GM21381 (cell line): ENCODE data around the gene TOB1.
A peak's percentile ranks its signal among the peaks of the same experiment; 100 is the strongest.
"Not testable (repeated sequence)": the region's sequence is repeated elsewhere in the genome, so short reads cannot be mapped to it uniquely, and the experiment has no call there.

Experiments used
- ATAC-seq: cut with Tn5 transposase; IDR thresholded peaks from one replicate; pipeline ENCODE4 v1.9.1; 2021; ENCODE audit warnings: mild to moderate bottlenecking, moderate library complexity; ENCODE audit not compliant: unreplicated experiment

Gene TOB1

GRCh38 chr17:50871364-50871763 lies 5.2 kb upstream of the TOB1 start:
- no peak for ATAC-seq

- no peak for ATAC-seq
Observed at GRCh38 chr17:50868602-50869001, 2.4 kb upstream of the TOB1 start.

DNA sequence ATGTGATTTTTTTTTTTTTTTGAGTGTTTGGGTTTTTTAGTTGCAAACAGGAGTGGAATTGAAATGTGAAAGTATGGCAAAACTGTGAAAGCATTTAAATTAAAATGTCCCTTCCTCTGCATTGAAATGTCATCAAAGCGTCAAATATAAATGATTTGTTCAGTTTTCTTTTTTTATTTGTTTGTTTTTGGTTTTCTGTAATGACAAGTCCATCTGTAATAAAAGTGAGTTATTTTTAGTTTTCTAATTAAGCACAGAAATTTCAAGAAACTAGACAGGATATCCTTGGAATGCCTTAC lies 1.9 kb upstream of the TOB1 start:
- no peak for ATAC-seq

DNA sequence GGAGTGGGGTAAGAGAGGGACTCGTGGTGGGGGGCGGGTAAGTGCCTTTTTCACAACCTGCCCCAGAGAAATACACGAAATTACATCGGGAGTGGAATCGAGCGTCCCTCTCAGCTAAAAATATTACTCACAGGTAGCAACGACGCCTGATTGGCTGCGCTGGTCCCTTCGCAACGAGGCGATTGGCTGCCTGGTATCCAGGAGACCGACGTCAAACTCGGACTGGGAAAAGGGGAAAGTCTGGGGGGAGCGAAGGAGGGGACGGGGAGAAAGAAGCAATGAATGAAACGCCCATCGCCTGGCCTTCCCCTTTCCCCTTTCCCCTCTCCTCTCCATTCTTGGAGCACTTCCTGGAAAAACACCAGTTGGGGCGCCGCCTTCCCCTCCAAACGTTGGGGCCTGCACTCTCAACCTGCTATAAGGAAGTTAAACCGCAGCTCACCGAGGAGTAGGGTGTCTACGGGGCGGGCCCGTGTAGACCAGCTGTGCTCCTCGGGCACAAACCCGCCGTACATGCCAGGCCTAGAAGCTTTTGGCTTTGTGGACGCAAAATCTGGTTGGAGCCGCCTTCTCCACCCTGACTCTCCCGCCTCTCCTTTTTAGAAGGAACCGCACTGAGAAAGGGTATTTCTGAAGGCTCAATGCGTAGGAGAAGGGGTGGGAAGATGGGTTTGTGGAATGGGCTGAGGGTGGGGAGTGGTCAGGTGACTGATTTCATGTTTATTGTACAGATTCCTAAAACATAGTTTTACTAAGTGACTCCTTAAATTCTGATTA lies 1.4 kb upstream of the TOB1 start:
- ATAC-seq: peak; percentile 29

- ATAC-seq: peak; percentile 2
Observed at GRCh38 chr17:50866950-50867362, 802 bp upstream of the TOB1 start.

DNA sequence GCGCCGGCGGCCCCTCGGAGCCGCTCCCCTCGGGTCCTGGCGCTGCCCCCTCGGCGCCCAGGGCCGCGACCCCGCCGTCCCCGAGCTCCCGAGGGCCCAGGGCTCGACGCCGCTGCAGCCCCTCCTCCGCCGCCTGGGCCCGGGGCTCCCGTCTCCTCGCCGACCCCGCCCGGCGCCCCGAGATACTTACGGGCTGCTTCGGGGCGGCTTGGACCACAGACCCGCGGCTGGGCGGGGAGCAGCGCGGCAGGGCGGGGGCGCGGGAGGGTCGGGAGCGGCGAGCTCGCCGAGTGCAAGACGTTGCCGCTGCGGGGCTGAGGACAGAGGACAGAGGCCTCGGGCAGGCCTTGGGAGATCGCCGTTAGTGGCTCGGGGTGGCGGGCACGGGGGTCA lies 290 bp downstream of the TOB1 start:
- peak; percentile 8 for ATAC-seq

DNA sequence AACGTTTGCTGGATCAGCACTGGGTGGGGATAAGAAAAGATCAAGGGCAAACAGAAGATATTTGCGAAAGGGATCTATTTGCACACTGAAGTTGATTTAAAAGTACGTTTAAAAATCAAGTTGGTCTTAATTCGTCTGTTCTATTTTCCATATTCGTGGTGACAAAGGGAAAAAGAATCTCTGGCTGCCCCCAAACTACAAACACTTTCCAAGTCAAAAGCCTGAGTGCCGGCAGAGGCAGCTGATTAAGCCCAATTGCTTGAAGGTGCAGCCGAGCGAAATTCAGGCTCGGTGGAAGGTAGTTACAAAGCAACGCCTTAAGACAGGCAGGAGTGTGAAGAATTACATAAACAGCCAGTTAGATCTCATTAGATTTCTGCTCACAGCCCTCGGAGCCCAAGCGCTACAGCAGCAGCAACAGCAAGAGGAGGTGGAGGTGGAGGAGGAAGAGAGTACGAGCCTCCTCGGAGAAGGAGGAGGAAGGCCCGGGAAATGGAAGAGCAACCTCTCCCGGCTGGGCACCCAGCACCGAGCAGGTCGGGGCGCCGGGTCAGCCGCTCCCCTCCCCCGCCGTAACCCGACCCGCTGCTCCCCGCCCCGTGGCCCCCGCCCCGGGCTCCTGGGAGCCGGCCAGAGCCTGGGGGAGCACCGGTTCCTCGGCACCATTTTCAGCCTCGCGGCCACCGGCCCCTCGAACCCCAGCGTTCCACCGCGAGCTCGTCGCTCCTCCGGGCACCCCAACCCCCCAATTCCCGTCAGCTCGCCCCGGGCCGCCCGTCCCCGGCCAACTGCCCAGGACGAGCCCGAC lies 890 bp downstream of the TOB1 start:
- ATAC-seq: peak; percentile 16

- ATAC-seq: no peak
Observed at GRCh38 chr17:50864747-50865059, 1.5 kb downstream of the TOB1 start.

GRCh38 chr17:50863931-50864330 lies 2.2 kb downstream of the TOB1 start:
- ATAC-seq: no peak

DNA sequence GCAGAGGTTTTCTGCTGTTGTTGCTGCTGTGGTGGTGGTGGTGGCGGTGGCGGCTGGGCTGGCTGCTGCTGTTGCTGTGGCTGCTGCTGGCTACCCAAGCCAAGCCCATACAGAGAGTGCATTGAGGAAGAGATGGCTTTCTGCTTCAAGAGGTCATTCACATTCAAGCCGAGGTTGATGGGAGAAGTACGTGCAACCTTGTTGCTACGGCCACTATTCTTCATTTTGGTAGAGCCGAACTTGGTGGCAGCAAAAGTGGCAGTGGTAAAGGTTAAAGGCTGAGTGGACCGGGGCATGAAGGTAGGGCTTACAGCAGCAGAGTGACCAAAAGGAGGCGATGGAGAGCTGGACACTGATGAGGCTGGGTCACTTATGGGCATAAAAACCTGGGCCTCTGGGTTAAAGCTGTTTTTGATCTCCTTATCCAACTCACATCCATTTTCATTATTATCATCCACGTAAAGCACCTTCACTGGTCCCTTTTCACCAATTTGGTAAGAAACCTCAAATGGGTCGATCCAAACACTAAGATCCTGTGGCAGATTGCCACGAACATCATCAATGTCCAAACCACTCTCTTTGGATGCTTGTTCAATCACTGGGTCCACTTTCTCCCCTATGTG lies 2.8 kb downstream of the TOB1 start:
- no peak for ATAC-seq

DNA sequence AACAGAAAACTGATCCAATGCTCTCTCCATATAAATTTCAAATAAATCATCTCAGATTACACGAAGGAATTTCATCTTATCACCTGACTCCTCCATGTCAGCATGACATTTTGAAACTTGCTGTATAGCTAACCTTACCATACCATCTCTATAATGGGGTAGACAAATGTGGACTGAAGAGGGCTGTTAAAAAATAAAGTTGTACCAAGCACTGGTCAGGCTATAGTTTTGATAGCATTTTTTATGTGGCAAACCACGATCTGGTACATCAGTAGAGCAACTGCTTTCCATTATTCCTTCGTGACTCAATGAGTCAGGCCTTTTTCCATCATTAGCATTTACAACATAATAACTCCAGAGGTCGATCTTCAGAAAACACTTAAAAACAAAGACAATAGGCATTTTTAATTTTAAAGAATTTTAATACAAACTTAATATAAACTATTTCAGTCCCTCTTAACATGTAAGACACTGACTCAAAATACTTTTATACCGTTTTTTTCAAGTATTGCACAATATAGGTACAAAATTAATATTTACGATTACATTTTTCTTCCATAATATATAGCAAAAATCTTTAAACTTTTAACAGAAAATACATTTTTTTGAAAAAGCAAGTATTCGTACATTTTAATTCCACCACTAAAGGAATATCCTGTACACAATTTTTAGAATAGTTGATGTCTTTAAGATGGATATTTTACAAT lies 4.2 kb downstream of the TOB1 start:
- no peak for ATAC-seq

DNA sequence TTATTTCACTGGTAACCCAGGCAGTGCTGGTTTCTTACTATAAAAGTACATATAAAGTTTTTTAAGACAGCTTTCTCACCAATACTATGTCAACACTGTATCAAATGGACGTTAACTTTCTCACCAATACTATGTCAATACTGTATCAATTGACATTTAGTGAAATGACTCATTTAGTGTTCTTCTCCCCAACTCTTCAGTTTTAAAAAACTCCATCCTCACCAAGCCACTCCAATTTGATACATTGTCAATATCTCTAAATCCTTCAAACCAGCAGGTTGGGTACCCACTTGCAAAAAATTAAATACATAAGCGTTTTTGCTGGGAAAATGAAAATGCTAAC lies 4.8 kb downstream of the TOB1 start:
- ATAC-seq: no peak

DNA sequence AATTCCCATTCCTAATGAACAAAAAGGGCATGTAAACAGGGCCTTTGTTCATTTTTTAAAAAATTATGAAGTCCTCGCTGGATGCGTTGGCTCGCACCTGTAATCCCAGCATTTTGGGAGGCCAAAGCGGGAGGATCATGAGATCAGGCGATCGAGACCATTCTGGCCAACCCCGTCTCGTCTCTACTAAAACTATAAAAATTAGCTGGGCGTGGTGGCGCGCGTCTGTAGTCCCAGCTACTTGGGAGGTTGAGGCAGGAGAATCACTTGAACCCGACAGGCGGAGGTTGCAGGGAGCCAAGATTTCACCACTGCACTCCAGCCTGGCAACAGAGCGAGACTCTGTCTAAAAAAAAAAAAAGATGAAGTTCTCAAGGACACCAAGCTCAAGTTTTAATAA lies 6.4 kb downstream of the TOB1 start:
- ATAC-seq: not testable (repeated sequence)

GRCh38 chr17:50858486-50859225 lies 7.5 kb downstream of the TOB1 start:
- ATAC-seq: no peak

GRCh38 chr17:50856431-50856830 lies 9.7 kb downstream of the TOB1 start:
- ATAC-seq: no peak

GRCh38 chr17:50855708-50856330 lies 10.3 kb downstream of the TOB1 start:
- ATAC-seq: no peak

GRCh38 chr17:50853781-50854180 lies 12.4 kb downstream of the TOB1 start:
- no peak for ATAC-seq

- no peak for ATAC-seq
Observed at GRCh38 chr17:50853015-50853615, 13.0 kb downstream of the TOB1 start.

- no peak for ATAC-seq
Observed at GRCh38 chr17:50850640-50851039, 15.5 kb downstream of the TOB1 start.

DNA sequence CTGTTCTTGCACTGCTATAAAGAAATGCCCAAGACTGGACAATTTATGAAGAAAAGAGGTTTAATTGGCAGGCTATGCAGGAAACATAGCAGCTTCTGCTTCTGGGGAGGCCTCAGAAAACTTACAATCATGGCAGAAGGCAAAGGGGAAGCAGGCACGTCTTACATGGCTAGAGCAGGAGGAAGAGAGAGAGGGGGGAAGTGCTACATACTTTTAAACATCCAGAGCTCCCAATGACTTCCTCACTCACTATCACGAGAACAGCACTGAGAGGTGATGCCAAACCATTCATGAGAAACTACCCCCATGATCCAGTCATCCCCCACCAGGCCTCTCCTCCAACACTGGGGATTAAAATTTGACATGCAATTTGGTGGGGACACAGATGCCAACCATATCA lies 17.4 kb downstream of the TOB1 start:
- no peak for ATAC-seq
